ENCODE data around the gene CNTN4.

- TF ChIP-seq POLR2A (IDR thresholded peaks at IDR 0.05) (no peak), CTCF (IDR thresholded peaks at IDR 0.05) (no peak), POLR2AphosphoS5 (IDR thresholded peaks at IDR 0.05; ENCODE audit: insufficient read depth in 1 of 2, low read depth in 1 of 2) (no peak)
Observed at GRCh38 chr3:2525968-2526367, 427.3 kb downstream of the CNTN4 start.

Data from vagina (tissue), 2 donors.